ENCODE measurements around the gene CARNS1. TPM values are rescaled to one million over a fixed set of nuclear protein-coding genes. Genes with fewer than 3 reads are reported as not detected.

The CARNS1 gene
- total and polyA plus RNA-seq, 11 donors = 0.89 to 33.6 (median 6.2) TPM

- ATAC-seq (peak; percentile 29 to 71 (median 66)), DNase-seq (peak; percentile 73 to 90 (median 77))
- intact Hi-C loops (cut with DNase I) = loop anchor here in 3 of 10 donors (2.0 kb wide), 1 partner anchor 17 kb away; no protein-coding TSS in a partner anchor
- 9 to 18% (median 13%) methylated on average over 37 to 40 of the region's 40 CpGs for WGBS, 4 donors
- H3K27ac ChIP-seq = peak overlapping the region; percentile 81 to 97 (median 88)
- no peaks in the 10 kb centered on the region for H3K36me3 ChIP-seq
- TF ChIP-seq, protein P1, sequence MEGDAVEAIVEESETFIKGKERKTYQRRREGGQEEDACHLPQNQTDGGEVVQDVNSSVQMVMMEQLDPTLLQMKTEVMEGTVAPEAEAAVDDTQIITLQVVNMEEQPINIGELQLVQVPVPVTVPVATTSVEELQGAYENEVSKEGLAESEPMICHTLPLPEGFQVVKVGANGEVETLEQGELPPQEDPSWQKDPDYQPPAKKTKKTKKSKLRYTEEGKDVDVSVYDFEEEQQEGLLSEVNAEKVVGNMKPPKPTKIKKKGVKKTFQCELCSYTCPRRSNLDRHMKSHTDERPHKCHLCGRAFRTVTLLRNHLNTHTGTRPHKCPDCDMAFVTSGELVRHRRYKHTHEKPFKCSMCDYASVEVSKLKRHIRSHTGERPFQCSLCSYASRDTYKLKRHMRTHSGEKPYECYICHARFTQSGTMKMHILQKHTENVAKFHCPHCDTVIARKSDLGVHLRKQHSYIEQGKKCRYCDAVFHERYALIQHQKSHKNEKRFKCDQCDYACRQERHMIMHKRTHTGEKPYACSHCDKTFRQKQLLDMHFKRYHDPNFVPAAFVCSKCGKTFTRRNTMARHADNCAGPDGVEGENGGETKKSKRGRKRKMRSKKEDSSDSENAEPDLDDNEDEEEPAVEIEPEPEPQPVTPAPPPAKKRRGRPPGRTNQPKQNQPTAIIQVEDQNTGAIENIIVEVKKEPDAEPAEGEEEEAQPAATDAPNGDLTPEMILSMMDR (IDR thresholded peaks at IDR 0.05) = peak; percentile 22 to 61 (median 42)
- TF ChIP-seq POLR2A (IDR thresholded peaks at IDR 0.05) = peak in 1 of 2 donors; percentile 40
- H3K27me3 ChIP-seq = peaks cover 0 to 6% (median 0%) of the 10 kb centered on the region in 9 donors
- peak overlapping the region; percentile 57 to 88 (median 78) for H3K4me3 ChIP-seq
- peaks cover 0 to 52% (median 23%) of the 10 kb centered on the region in 12 donors for H3K4me1 ChIP-seq
- H3K9me3 ChIP-seq = no peaks in the 10 kb centered on the region
Measured at GRCh38 chr11:67373648-67374570, 41.6 kb upstream of the CARNS1 start.

DNA sequence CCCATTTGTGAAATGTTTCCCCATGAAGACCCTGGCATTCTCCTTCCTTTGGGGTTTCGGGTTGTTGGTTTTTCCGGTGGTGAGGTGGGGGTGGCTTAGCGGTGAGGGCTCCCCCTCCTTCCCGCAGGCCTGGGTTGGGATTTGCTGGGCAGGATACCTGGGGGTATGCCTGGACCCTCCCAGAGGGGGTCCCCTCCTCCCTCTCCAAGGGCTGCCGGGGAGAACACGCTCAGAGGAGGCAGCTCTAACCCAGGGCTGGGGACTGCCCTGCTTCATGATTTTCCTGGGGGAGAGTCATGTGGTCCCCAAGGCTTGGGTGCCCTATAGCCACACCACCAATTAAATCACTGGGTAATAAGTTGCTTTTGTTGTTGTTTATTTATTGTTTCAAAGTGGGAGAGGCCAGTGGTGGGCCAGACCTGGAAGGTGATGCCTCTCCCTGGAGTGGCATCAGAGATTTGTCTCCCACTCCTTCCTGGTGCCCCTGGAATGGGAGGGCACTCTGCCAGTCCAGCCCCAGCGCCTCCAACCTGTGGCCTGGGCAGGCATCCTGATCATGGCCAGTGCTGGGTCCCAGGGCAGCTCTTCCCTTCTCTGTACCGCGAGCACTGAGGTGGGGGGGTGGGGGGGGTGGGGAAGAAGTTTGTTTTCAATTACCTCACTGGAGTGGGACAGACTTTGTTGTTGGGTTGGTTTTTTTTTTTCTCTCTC is 40.8 kb upstream of the CARNS1 start:
- H3K4me1 ChIP-seq = peaks cover 0 to 44% (median 23%) of the 10 kb centered on the region in 12 donors
- intact Hi-C loops (cut with DNase I) = loop anchor here in 2 of 10 donors (2.0 kb wide), 1 partner anchor 18 kb away; no protein-coding TSS in a partner anchor
- WGBS, 4 donors = 36 to 60% (median 48%) methylated on average over 7 to 9 of the region's 9 CpGs
- TF ChIP-seq, protein P1 (IDR thresholded peaks at IDR 0.05) = no peak
- TF ChIP-seq POLR2A (IDR thresholded peaks at IDR 0.05) = no peak
- H3K9me3 ChIP-seq = no peaks in the 10 kb centered on the region
- peak overlapping the region in 7 of 12 donors; percentile 81 to 97 (median 92) for H3K27ac ChIP-seq
- ATAC-seq = no peak
- H3K27me3 ChIP-seq = peaks cover 0 to 6% (median 0%) of the 10 kb centered on the region in 9 donors
- H3K4me3 ChIP-seq = peak overlapping the region in 6 of 12 donors; percentile 71 to 84 (median 78)
- no peaks in the 10 kb centered on the region for H3K36me3 ChIP-seq
- no peak for DNase-seq

DNA sequence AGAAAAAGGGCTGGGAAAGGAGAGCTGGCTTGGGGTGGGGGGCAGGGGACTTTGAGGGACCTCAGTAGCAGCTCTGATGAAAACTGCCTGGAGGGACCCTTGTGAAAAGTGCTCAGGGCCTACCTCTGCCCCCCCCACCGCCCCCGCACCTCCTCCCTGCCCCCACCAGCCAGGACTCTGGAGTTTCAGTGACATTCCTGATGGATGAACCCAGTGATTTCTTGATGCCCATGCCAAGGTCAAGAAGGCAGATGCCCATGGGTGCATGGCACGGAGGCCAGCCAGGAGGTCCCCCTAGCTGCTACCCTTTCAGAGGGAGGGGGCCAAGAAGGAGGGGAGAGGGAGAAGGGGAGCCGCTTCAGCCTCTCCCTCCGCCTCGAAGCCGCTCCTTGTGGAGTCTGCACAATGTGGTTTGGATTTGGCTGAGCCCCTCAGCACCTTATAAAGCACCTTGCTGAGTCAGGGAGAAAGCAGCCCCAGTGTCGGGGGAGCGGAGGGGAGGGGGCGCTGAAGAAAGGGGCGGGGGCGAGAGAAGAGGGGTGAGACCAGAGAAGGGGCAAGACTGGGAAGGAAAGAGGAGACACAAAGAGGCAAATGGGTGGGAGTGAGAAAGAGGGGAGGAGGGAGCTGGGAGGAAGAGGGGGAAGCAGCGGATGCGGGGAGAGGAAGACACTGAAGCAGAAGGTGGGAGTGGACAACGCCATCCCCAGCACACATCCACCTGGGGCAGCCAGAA is 40.0 kb upstream of the CARNS1 start:
- WGBS, 4 donors = 34 to 42% (median 40%) methylated on average over 15 of the region's 15 CpGs
- no peak overlapping the region for H3K4me3 ChIP-seq
- H3K4me1 ChIP-seq = peaks cover 0 to 37% (median 23%) of the 10 kb centered on the region in 12 donors
- DNase-seq = no peak
- TF ChIP-seq, protein P1 (IDR thresholded peaks at IDR 0.05) = no peak
- H3K36me3 ChIP-seq = no peaks in the 10 kb centered on the region
- ATAC-seq = no peak
- no peak overlapping the region for H3K27ac ChIP-seq
- intact Hi-C loops (cut with DNase I) = loop anchor here in 2 of 10 donors (2.0 kb wide), 1 partner anchor 19 kb away; no protein-coding TSS in a partner anchor
- H3K9me3 ChIP-seq = no peaks in the 10 kb centered on the region
- H3K27me3 ChIP-seq = peaks cover 0 to 6% (median 0%) of the 10 kb centered on the region in 9 donors
